OCI-LY1 (cell line): ENCODE measurements around the gene DYRK3.

Experiments
- CTCF ChIP-seq: fragments of 200-600 bp; sonication (generic), shearing (Covaris generic); IDR thresholded peaks from 2 replicates; pipeline ENCODE4 v1.5.1; 2017; ENCODE audit warnings: mild to moderate bottlenecking, antibody characterized with exemption, low read length, moderate library complexity, mixed read lengths
- EZH2 ChIP-seq: fragments of 200-600 bp; sonication (generic), shearing (Covaris generic); IDR thresholded peaks from 2 replicates; pipeline ENCODE4 v1.8.0; 2017; ENCODE audit warnings: borderline replicate concordance, mixed run types, mild to moderate bottlenecking, antibody characterized with exemption, low read length, moderate library complexity, mixed read lengths

GRCh38 chr1:206694171-206695124 lies 59.1 kb downstream of the DYRK3 start:
- TF ChIP-seq EZH2: no peak
- TF ChIP-seq CTCF: no peak
